Adrenal gland (tissue), 5 donors: Measurements from ENCODE around the gene CTSH.

Experiments
- CTCF ChIP-seq, 6 experiments: fragments of 450-650 bp in 4 of 6; fragments of 200-600 bp in 2 of 6; sonication (generic) in 1 of 6; IDR thresholded peaks; 1 replicate in 5 of 6; 2 replicates in 1 of 6; pipeline versions ENCODE4 v1.5.1 to v1.8.0; 2016 to 2021; ENCODE audit warnings: antibody characterized with exemption in 6 of 6, mild to moderate bottlenecking in 2 of 6, moderate library complexity in 1 of 6
- POLR2A ChIP-seq, 2 donors: fragments of 450-650 bp; IDR thresholded peaks; one replicate each; pipeline ENCODE4 v1.6.1; 2017; ENCODE audit warnings: antibody characterized with exemption in 2 of 2, mild to moderate bottlenecking in 2 of 2, moderate library complexity in 1 of 2
- donor health status: DM: no; HTN: no; CAD: no.

GRCh38 chr15:78959360-78959759 lies 14.5 kb upstream of the CTSH start:
- TF ChIP-seq POLR2A (IDR thresholded peaks at IDR 0.05): no peak
- TF ChIP-seq CTCF (IDR thresholded peaks at IDR 0.05): no peak
